ENCODE measurements around the gene GFOD1.

DNA sequence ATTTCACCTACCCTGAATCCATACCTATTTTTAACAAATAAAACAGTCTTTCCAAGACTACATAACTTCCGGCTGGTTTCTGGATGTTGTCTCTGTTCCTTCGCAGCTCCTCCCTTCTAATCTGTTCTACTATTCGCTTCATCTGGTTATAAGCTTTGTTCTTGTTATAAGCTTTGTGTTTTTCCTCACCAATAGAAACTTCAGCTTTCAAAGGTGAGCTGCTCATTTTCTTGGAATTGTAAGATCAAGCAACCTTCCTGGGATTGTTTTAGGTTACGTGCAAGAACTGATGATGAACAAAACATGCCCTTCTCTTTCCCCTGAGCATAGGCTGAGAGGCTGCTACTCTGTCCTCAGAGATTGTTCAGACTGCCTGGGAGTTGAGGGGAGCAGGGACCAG is 2.1 kb downstream of the GFOD1 start:
- TF ChIP-seq, protein P1, sequence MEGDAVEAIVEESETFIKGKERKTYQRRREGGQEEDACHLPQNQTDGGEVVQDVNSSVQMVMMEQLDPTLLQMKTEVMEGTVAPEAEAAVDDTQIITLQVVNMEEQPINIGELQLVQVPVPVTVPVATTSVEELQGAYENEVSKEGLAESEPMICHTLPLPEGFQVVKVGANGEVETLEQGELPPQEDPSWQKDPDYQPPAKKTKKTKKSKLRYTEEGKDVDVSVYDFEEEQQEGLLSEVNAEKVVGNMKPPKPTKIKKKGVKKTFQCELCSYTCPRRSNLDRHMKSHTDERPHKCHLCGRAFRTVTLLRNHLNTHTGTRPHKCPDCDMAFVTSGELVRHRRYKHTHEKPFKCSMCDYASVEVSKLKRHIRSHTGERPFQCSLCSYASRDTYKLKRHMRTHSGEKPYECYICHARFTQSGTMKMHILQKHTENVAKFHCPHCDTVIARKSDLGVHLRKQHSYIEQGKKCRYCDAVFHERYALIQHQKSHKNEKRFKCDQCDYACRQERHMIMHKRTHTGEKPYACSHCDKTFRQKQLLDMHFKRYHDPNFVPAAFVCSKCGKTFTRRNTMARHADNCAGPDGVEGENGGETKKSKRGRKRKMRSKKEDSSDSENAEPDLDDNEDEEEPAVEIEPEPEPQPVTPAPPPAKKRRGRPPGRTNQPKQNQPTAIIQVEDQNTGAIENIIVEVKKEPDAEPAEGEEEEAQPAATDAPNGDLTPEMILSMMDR (conservative IDR thresholded peaks at IDR 0.05; ENCODE audit: low read length): no peak
- TF ChIP-seq EZH2phosphoT487 (IDR thresholded peaks at IDR 0.05; ENCODE audit: borderline replicate concordance, low read depth, low read length): no peak

Data from OCI-LY7 (cell line).